ENCODE data around the gene CASQ2. TPM values are rescaled to one million over a fixed set of nuclear protein-coding genes. Genes with fewer than 3 reads are reported as not detected.

Gene CASQ2
- polyA plus RNA-seq, 1 of the 3 experiments (the other 2 are of a cell fraction): not detected

DNA sequence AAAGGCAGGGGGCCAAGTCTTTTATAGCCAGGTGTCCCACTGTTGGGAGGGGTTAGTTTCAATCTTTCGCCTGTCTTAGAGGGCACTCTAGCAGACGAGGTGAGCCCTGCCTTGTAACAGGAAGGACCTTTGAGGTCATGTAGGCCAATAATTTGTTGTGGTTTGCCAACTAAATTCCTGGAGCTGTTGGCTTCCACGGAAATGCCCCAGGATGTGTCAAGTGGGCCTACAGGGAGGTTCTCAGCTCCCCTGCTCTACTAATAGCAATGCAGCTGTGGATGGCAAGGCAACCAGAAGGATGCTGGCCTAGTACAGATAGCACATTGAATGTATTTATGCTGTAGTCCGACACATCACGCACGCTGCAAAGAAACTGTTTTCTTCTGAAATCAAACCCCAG, 22.3 kb upstream of the CASQ2 start:
- CTCF ChIA-PET: interaction anchor here (0.6 to 1.0 kb wide), 2 partner anchors 17 to 107 kb away, joined by 3 read pairs; no protein-coding TSS in a partner anchor
- Histone ChIP-seq H3K4me2 (no peak overlapping the region), H3K4me3 (ENCODE audit: low read depth in 2 of 2, low read length in 1 of 2) (no peak overlapping the region)

More for the DNA sequence above, 22.3 kb upstream of the CASQ2 start:
- H3K36me3 ChIP-seq (replicated peaks in 1 of 2; ENCODE audit: control insufficient read depth in 1 of 2, insufficient read depth in 2 of 2, low read length in 1 of 2): no peaks in the 10 kb centered on the region
- TF ChIP-seq REST (IDR thresholded peaks at IDR 0.05; ENCODE audit: low read depth, low read length) (no peak), NRF1 (IDR thresholded peaks at IDR 0.05; ENCODE audit: low read depth, low read length) (no peak), MXI1 (IDR thresholded peaks at IDR 0.05; ENCODE audit: low read depth, low read length) (no peak), EZH2phosphoT487 (IDR thresholded peaks at IDR 0.05; ENCODE audit: borderline replicate concordance, low read depth) (no peak), GABPA (IDR thresholded peaks at IDR 0.05; ENCODE audit: low read depth) (no peak), CHD2 (IDR thresholded peaks at IDR 0.05; ENCODE audit: low read length, partially characterized antibody) (no peak), TCF12 (IDR thresholded peaks at IDR 0.05) (no peak), CTCF (IDR thresholded peaks at IDR 0.05) (no peak), NFIC (IDR thresholded peaks at IDR 0.05; ENCODE audit: borderline replicate concordance) (no peak), SMC3 (IDR thresholded peaks at IDR 0.05; ENCODE audit: low read depth, low read length) (no peak), FOXJ3 (CRISPR knock-in tag; IDR thresholded peaks at IDR 0.05) (no peak), SIN3A (IDR thresholded peaks at IDR 0.05; ENCODE audit: borderline replicate concordance, low read depth, low read length) (no peak), RAD21 (IDR thresholded peaks at IDR 0.05; ENCODE audit: low read length) (no peak), RFX5 (IDR thresholded peaks at IDR 0.05; ENCODE audit: low read length) (no peak), FOSL2 (IDR thresholded peaks at IDR 0.05; ENCODE audit: borderline replicate concordance, low read depth) (no peak)
- TF ChIP-seq, protein P1, sequence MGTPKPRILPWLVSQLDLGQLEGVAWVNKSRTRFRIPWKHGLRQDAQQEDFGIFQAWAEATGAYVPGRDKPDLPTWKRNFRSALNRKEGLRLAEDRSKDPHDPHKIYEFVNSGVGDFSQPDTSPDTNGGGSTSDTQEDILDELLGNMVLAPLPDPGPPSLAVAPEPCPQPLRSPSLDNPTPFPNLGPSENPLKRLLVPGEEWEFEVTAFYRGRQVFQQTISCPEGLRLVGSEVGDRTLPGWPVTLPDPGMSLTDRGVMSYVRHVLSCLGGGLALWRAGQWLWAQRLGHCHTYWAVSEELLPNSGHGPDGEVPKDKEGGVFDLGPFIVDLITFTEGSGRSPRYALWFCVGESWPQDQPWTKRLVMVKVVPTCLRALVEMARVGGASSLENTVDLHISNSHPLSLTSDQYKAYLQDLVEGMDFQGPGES (IDR thresholded peaks at IDR 0.05; ENCODE audit: low read depth, low read length): no peak
- no peaks in the 10 kb centered on the region for H3K9me2 ChIP-seq
- H3K9me3 ChIP-seq: no peaks in the 10 kb centered on the region; the same call in 1 of the 2 replicates
- DNase-seq: no peak
- H3K27ac ChIP-seq (ENCODE audit: low read depth in 2 of 2, low read length in 1 of 2): no peak overlapping the region
- H3K27me3 ChIP-seq (ENCODE audit: insufficient read depth): no peaks in the 10 kb centered on the region
- WGBS (ENCODE audit: low lambda C conversion rate): 67% methylated on average over 6 of the region's 6 CpGs
- no peak overlapping the region for H2AFZ ChIP-seq (ENCODE audit: low read depth)
- no peaks in the 10 kb centered on the region for H4K20me1 ChIP-seq (ENCODE audit: insufficient read depth)
- H3K4me1 ChIP-seq (ENCODE audit: control insufficient read depth in 1 of 2, insufficient read depth in 2 of 2, low read depth in 1 of 2, low read length in 1 of 2): no peaks in the 10 kb centered on the region
- no peaks in the 10 kb centered on the region for H3K79me2 ChIP-seq (ENCODE audit: insufficient read depth)
- no peaks in the 10 kb centered on the region for H3F3A ChIP-seq (replicated peaks; ENCODE audit: insufficient read depth)
- no peak overlapping the region for H3K9ac ChIP-seq
- POLR2A ChIA-PET: no interaction called here

Data from SK-N-SH (cell line).